H9 (cell line): ENCODE results near the gene CCR9. TPM values are rescaled to one million over a fixed set of nuclear protein-coding genes. Genes with fewer than 3 reads are reported as not detected.

Experiments
- DNase-seq: peaks from one replicate; pipeline ENCODE4 v3.0.0-alpha.2; 2017
- H2AFZ ChIP-seq: one replicate; pipeline ENCODE4 v1.6.1; 2013; ENCODE audit warnings: mild to moderate bottlenecking, low read length, control low read depth, moderate library complexity
- H2AK5ac ChIP-seq: 2 replicates; pipeline ENCODE4 v1.6.1; 2013; ENCODE audit warnings: low read length, control low read depth, mixed read lengths; ENCODE audit not compliant: insufficient read length
- H2BK120ac ChIP-seq: one replicate; pipeline ENCODE4 v1.6.1; 2013; ENCODE audit warnings: low read depth, mild to moderate bottlenecking, low read length, control low read depth, inconsistent platforms; ENCODE audit not compliant: poor library complexity, severe bottlenecking
- H2BK12ac ChIP-seq: 2 replicates; pipeline ENCODE4 v1.6.1; 2013; ENCODE audit warnings: low read length, control low read depth, mixed read lengths, low read depth; ENCODE audit not compliant: insufficient read length
- H2BK15ac ChIP-seq: 2 replicates; pipeline ENCODE4 v1.6.1; 2013; ENCODE audit warnings: low read depth, low read length, control low read depth
- H2BK20ac ChIP-seq: one replicate; pipeline ENCODE4 v1.6.1; 2013; ENCODE audit warnings: low read depth, mild to moderate bottlenecking, low read length, control low read depth, inconsistent platforms; ENCODE audit not compliant: poor library complexity, severe bottlenecking
- H2BK5ac ChIP-seq: 2 replicates; pipeline ENCODE4 v1.6.1; 2013; ENCODE audit warnings: low read length, control low read depth, mixed read lengths; ENCODE audit not compliant: insufficient read length
- H3K14ac ChIP-seq: 2 replicates; pipeline ENCODE4 v1.6.1; 2013; ENCODE audit warnings: low read length, control low read depth; ENCODE audit not compliant: insufficient read depth
- H3K18ac ChIP-seq: 2 replicates; pipeline ENCODE4 v1.6.1; 2013; ENCODE audit warnings: low read depth, mild to moderate bottlenecking, mixed read lengths, low read length, control low read depth; ENCODE audit not compliant: insufficient read length
- H3K23ac ChIP-seq: 2 replicates; pipeline ENCODE4 v1.6.1; 2013; ENCODE audit warnings: low read length, control low read depth, mixed read lengths, low read depth; ENCODE audit not compliant: insufficient read length
- H3K23me2 ChIP-seq: 2 replicates; pipeline ENCODE4 v1.6.1; 2013; ENCODE audit warnings: low read depth, mild to moderate bottlenecking, mixed read lengths, low read length, control low read depth; ENCODE audit not compliant: insufficient read length, poor library complexity, severe bottlenecking
- H3K27ac ChIP-seq: 2 replicates; pipeline ENCODE4 v1.5.1; 2013; ENCODE audit warnings: low read length, control low read depth, mixed read lengths, low read depth; ENCODE audit not compliant: insufficient read length
- H3K27me3 ChIP-seq: 2 replicates; pipeline ENCODE4 v1.6.1; 2013; ENCODE audit warnings: low read length, control low read depth, inconsistent platforms; ENCODE audit not compliant: insufficient read depth
- H3K4ac ChIP-seq: 2 replicates; pipeline ENCODE4 v1.6.1; 2013; ENCODE audit warnings: low read depth, mild to moderate bottlenecking, control low read depth, inconsistent platforms, low read length, moderate library complexity
- H3K4me1 ChIP-seq: 2 replicates; pipeline ENCODE4 v1.6.1; 2013; ENCODE audit warnings: low read length, control low read depth, inconsistent platforms; ENCODE audit not compliant: insufficient read depth
- H3K4me2 ChIP-seq: 2 replicates; pipeline ENCODE4 v1.6.1; 2013; ENCODE audit warnings: low read length, control low read depth, mixed read lengths; ENCODE audit not compliant: insufficient read length, insufficient read depth
- H3K56ac ChIP-seq: 2 replicates; pipeline ENCODE4 v1.6.1; 2013; ENCODE audit warnings: low read depth, mild to moderate bottlenecking, mixed read lengths, low read length, control low read depth; ENCODE audit not compliant: insufficient read length
- H3K79me1 ChIP-seq: 2 replicates; pipeline ENCODE4 v1.6.1; 2013; ENCODE audit warnings: low read depth, mild to moderate bottlenecking, moderate library complexity, low read length, control low read depth, inconsistent platforms; ENCODE audit not compliant: insufficient read depth, poor library complexity, severe bottlenecking
- H3K79me2 ChIP-seq: 2 replicates; pipeline ENCODE4 v1.6.1; 2013; ENCODE audit warnings: low read length, control low read depth, inconsistent platforms; ENCODE audit not compliant: insufficient read depth
- H3K9ac ChIP-seq: 2 replicates; pipeline ENCODE4 v1.6.1; 2013; ENCODE audit warnings: low read length, control low read depth, mixed read lengths; ENCODE audit not compliant: insufficient read length; ENCODE audit errors: extremely low read depth
- H3K9me3 ChIP-seq: one replicate; pipeline ENCODE4 v1.6.1; 2013; ENCODE audit warnings: low read depth, low read length, inconsistent platforms; ENCODE audit not compliant: control insufficient read depth
- H3T11ph ChIP-seq: one replicate; pipeline ENCODE4 v1.6.1; 2013; ENCODE audit warnings: mild to moderate bottlenecking, low read length, control low read depth, inconsistent platforms
- H4K20me1 ChIP-seq: one replicate; pipeline ENCODE4 v1.6.1; 2013; ENCODE audit not compliant: control insufficient read depth, insufficient read length, insufficient read depth
- H4K5ac ChIP-seq: 2 replicates; pipeline ENCODE4 v1.6.1; 2013; ENCODE audit warnings: low read depth, mild to moderate bottlenecking, mixed read lengths, low read length, control low read depth; ENCODE audit not compliant: insufficient read length
- H4K8ac ChIP-seq: replicated peaks from 2 replicates; pipeline ENCODE4 v1.6.1; 2013; ENCODE audit warnings: low read length, control low read depth, mixed read lengths, low read depth; ENCODE audit not compliant: insufficient read length
- H4K91ac ChIP-seq: 2 replicates; pipeline ENCODE4 v1.6.1; 2013; ENCODE audit warnings: low read depth, mild to moderate bottlenecking, moderate library complexity, mixed read lengths, low read length, control low read depth; ENCODE audit not compliant: insufficient read length
- H3K27ac Mint-ChIP-seq, 3 experiments: 2 replicates in 2 of 3; 3 replicates in 1 of 3; pipeline ENCODE4 v1.8.0; 2020 to 2021; ENCODE audit warnings: mixed read lengths in 3 of 3, mild to moderate bottlenecking in 1 of 3, moderate library complexity in 1 of 3
- H3K27me3 Mint-ChIP-seq: 2 replicates; pipeline ENCODE4 v1.8.0; 2021; ENCODE audit warnings: low read depth, mild to moderate bottlenecking, moderate library complexity, mixed read lengths
- H3K36me3 Mint-ChIP-seq, 3 experiments: 2 replicates in 2 of 3; 3 replicates in 1 of 3; pipeline ENCODE4 v1.8.0; 2020 to 2021; ENCODE audit warnings: low read depth in 3 of 3, mixed read lengths in 3 of 3; ENCODE audit not compliant: insufficient read depth in 1 of 3
- H3K4me1 Mint-ChIP-seq, 2 experiments: 2 replicates each; pipeline ENCODE4 v1.8.0; 2020; ENCODE audit warnings: mixed read lengths in 2 of 2
- H3K4me3 Mint-ChIP-seq, 2 experiments: 2 replicates in 1 of 2; 3 replicates in 1 of 2; pipeline ENCODE4 v1.8.0; 2020 to 2021; ENCODE audit warnings: mild to moderate bottlenecking in 2 of 2, mixed read lengths in 2 of 2, moderate library complexity in 1 of 2
- H3K9me3 Mint-ChIP-seq, 2 experiments: 2 replicates in 1 of 2; 3 replicates in 1 of 2; pipeline ENCODE4 v1.8.0; 2020; ENCODE audit warnings: mild to moderate bottlenecking in 2 of 2, mixed read lengths in 2 of 2, moderate library complexity in 1 of 2
- CTCF ChIP-seq: fragments of 200-600 bp; sonication (generic); conservative IDR thresholded peaks from 3 replicates; pipeline ENCODE4 v1.8.0; 2021; ENCODE audit warnings: antibody characterized with exemption, mild to moderate bottlenecking
- WGBS: extraction: QIAGEN DNeasy Blood & Tissue Kit; methylation state at CpG from one replicate; pipeline ENCODE4 v1.1.7; 2013; ENCODE audit warnings: missing lambda C conversion rate, low lambda C conversion rate, mixed read lengths; ENCODE audit not compliant: insufficient read length; ENCODE audit errors: extremely low coverage; 5-methylcytosine and 5-hydroxymethylcytosine counted together
- total RNA-seq: library from RNA; stranded (reverse); gene quantifications from 2 replicates; pipeline ENCODE4 v1.2.1, GENCODE V29; 2021

The CCR9 gene
- total RNA-seq, 1 experiment from 2014 or later = not detected

DNA sequence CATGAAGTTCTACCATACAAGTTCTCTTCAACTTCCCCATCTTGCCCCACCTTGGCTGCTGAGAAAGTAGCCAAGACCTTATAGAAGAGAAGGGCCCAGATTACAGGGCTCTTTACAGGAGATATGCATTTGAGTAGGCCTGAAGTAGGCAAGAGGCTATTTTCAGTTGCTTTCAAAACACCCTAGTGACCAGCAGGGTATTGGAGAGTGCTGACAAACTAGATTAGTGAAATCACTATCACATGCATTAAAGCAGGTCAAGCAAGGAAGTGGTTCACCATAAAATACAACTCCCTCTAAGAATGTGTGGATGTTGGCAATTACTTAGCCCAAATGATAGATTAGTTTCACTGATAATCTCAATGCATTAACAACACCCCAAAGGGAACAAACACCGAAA, 41.7 kb upstream of the CCR9 start:
- no peak overlapping the region for H4K91ac ChIP-seq

More for the DNA sequence above, 41.7 kb upstream of the CCR9 start:
- no peak overlapping the region for H3K18ac ChIP-seq
- Mint-ChIP-seq H3K4me1 (peaks cover 3 to 5% of the 10 kb centered on the region in 2 experiments; a peak in 3 of 4 replicates), H3K27me3 (peaks cover 64% of the 10 kb centered on the region), H3K9me3 (no peaks in the 10 kb centered on the region), H3K27ac (no peak overlapping the region), H3K36me3 (no peaks in the 10 kb centered on the region), H3K4me3 (no peak overlapping the region)
- H3K56ac ChIP-seq = no peak overlapping the region
- no peak for TF ChIP-seq CTCF
- no peak overlapping the region for H3K27ac ChIP-seq
- no peak overlapping the region for H2BK15ac ChIP-seq
- H2BK12ac ChIP-seq = no peak overlapping the region
- H3K79me2 ChIP-seq = no peaks in the 10 kb centered on the region; the same call in 1 of the 2 replicates
- no peaks in the 10 kb centered on the region for H3K79me1 ChIP-seq
- H4K8ac ChIP-seq = no peak overlapping the region
- no peak overlapping the region for H2AFZ ChIP-seq
- no peak overlapping the region for H2AK5ac ChIP-seq
- H2BK5ac ChIP-seq = no peak overlapping the region
- no peak overlapping the region for H3K4me2 ChIP-seq
- no peaks in the 10 kb centered on the region for H4K20me1 ChIP-seq
- no peak overlapping the region for H3K9ac ChIP-seq
- H2BK20ac ChIP-seq = no peak overlapping the region
- H2BK120ac ChIP-seq = no peak overlapping the region
- no peak overlapping the region for H3K4ac ChIP-seq
- H3K9me3 ChIP-seq = no peaks in the 10 kb centered on the region
- H3K23ac ChIP-seq = no peak overlapping the region
- H3T11ph ChIP-seq = no peak overlapping the region
- no peak overlapping the region for H3K14ac ChIP-seq
- peaks cover 11% of the 10 kb centered on the region for H3K23me2 ChIP-seq
- peaks cover 6% of the 10 kb centered on the region; the same call in 1 of the 2 replicates for H3K27me3 ChIP-seq
- H3K4me1 ChIP-seq = no peaks in the 10 kb centered on the region
- no peak overlapping the region for H4K5ac ChIP-seq
- no CpG with 5 or more reads among the region's 1 CpG for WGBS
- no peak for DNase-seq
